B cell (primary cell): Measurements from ENCODE around the gene DNAH3.

Source experiments
- CTCF ChIP-seq: fragments of 200-600 bp; IDR thresholded peaks from one replicate; pipeline ENCODE4 v1.8.0; 2022; ENCODE audit warnings: antibody characterized with exemption, mild to moderate bottlenecking
- EZH2 ChIP-seq: IDR thresholded peaks from 2 replicates; pipeline ENCODE4 v1.6.1; 2012; ENCODE audit warnings: borderline replicate concordance, low read depth, mild to moderate bottlenecking, moderate library complexity, low read length; ENCODE audit not compliant: insufficient read depth, poor library complexity, severe bottlenecking

- TF ChIP-seq CTCF = no peak
- TF ChIP-seq EZH2 = no peak
Measured at GRCh38 chr16:20883554-20884239, 266.9 kb downstream of the DNAH3 start.
